ENCODE measurements around the gene WFDC5. TPM values are rescaled to one million over a fixed set of nuclear protein-coding genes. Genes with fewer than 3 reads are reported as not detected.
"Not testable (repeated sequence)": the region's sequence is repeated elsewhere in the genome, so short reads cannot be mapped to it uniquely, and the experiment has no call there.

WFDC5 gene
- total and polyA plus RNA-seq, 4 experiments from 2014 or later, result not detected

DNA sequence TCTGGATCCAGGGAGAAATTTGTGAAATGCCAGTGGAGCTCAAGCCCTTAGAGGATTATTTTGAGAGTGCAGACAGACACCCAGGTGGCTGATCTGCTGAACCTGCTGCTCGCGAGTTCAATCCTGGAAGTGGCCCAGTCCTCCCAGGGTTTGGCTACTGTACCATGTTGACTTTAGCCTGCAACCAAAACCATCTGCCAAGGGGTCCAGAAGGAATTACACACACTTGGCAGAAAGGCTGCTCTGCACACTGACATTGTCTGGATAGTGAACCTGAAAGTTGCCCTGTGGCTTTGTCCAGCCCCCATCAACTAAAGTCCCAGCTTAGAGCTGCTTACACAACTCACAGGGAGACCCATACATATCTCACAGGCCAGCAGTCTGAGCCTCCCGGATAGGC, 38.2 kb upstream of the WFDC5 start:
- peaks cover 27 to 34% of the 10 kb centered on the region in 2 donors for H3K27me3 Mint-ChIP-seq
- no peak for DNase-seq
- H3K27ac Mint-ChIP-seq, result no peak overlapping the region
- H3K4me1 Mint-ChIP-seq, result no peaks in the 10 kb centered on the region
- Histone ChIP-seq H3K27ac (ENCODE audit: low read depth, low read length) (no peak overlapping the region), H3K9me3 (ENCODE audit: control insufficient read depth in 1 of 2, low read length in 2 of 2) (no peaks in the 10 kb centered on the region), H3K27me3 (ENCODE audit: insufficient read depth, low read length) (peaks cover 7% of the 10 kb centered on the region), H3K4me3 (ENCODE audit: low read length in 2 of 2) (no peak overlapping the region), H3K36me3 (ENCODE audit: insufficient read depth, low read length) (no peaks in the 10 kb centered on the region), H3K4me1 (ENCODE audit: insufficient read depth, low read length) (no peaks in the 10 kb centered on the region)
- intact Hi-C loops (cut with micrococcal nuclease), result no loop called here
- H3K9me3 Mint-ChIP-seq, result peaks cover 0 to 19% (median 16%) of the 10 kb centered on the region in 8 donors
- peaks cover 0 to 4% of the 10 kb centered on the region in 2 donors for H3K36me3 Mint-ChIP-seq
- CTCF ChIA-PET (ENCODE audit: partially characterized antibody), result no interaction called here
- H3K4me3 Mint-ChIP-seq, result no peak overlapping the region
- POLR2A ChIA-PET (ENCODE audit: partially characterized antibody), result no interaction called here

DNA sequence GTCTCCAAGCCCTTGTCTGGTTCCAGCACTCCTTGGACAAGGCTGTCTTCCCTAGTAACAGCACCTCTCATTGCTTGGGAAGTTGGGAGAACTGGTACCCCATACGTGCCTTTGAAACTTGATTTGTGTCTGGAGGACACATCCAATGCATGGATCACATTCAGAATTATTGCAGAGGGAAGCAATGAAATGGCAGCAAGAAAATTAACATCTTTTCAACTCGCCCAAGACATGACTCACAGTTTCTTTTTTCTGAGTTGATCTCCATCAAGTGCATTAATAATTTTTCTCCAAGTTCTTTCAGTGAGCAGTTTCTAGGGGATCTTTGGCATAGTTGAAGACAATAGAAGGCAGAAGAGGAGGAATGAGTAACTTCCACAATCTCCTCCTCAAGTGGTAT, 37.4 kb upstream of the WFDC5 start:
- peaks cover 0 to 15% (median 12%) of the 10 kb centered on the region in 8 donors for H3K9me3 Mint-ChIP-seq
- no peak overlapping the region for H3K27ac Mint-ChIP-seq
- Histone ChIP-seq H3K4me3 (ENCODE audit: low read length in 2 of 2) (no peak overlapping the region), H3K9me3 (ENCODE audit: control insufficient read depth in 1 of 2, low read length in 2 of 2) (no peaks in the 10 kb centered on the region), H3K27me3 (ENCODE audit: insufficient read depth, low read length) (peaks cover 3% of the 10 kb centered on the region), H3K36me3 (ENCODE audit: insufficient read depth, low read length) (no peaks in the 10 kb centered on the region), H3K4me1 (ENCODE audit: insufficient read depth, low read length) (no peaks in the 10 kb centered on the region), H3K27ac (ENCODE audit: low read depth, low read length) (no peak overlapping the region)
- DNase-seq, result no peak
- no peaks in the 10 kb centered on the region for H3K4me1 Mint-ChIP-seq
- CTCF ChIA-PET (ENCODE audit: partially characterized antibody), result no interaction called here
- H3K4me3 Mint-ChIP-seq, result no peak overlapping the region
- peaks cover 0 to 4% of the 10 kb centered on the region in 2 donors for H3K36me3 Mint-ChIP-seq
- intact Hi-C loops (cut with micrococcal nuclease), result no loop called here
- POLR2A ChIA-PET (ENCODE audit: partially characterized antibody), result no interaction called here
- H3K27me3 Mint-ChIP-seq, result peaks cover 28 to 33% of the 10 kb centered on the region in 2 donors

GRCh38 chr20:45149062-45149461, 34.1 kb upstream of the WFDC5 start:
- Histone ChIP-seq H3K27ac (ENCODE audit: low read depth, low read length) (no peak overlapping the region), H3K4me3 (ENCODE audit: low read length in 2 of 2) (no peak overlapping the region), H3K9me3 (ENCODE audit: control insufficient read depth in 1 of 2, low read length in 2 of 2) (no peaks in the 10 kb centered on the region), H3K36me3 (ENCODE audit: insufficient read depth, low read length) (no peaks in the 10 kb centered on the region), H3K27me3 (ENCODE audit: insufficient read depth, low read length) (peaks cover 8% of the 10 kb centered on the region), H3K4me1 (ENCODE audit: insufficient read depth, low read length) (no peaks in the 10 kb centered on the region)
- intact Hi-C loops (cut with micrococcal nuclease), result no loop called here
- ChIA-PET POLR2A (ENCODE audit: partially characterized antibody) (no interaction called here), CTCF (ENCODE audit: partially characterized antibody) (no interaction called here)
- H3K27ac Mint-ChIP-seq, result no peak overlapping the region
- H3K27me3 Mint-ChIP-seq, result peaks cover 24 to 34% of the 10 kb centered on the region in 2 donors
- DNase-seq, result no peak
- no peaks in the 10 kb centered on the region for H3K9me3 Mint-ChIP-seq
- H3K4me1 Mint-ChIP-seq, result no peaks in the 10 kb centered on the region
- no peak overlapping the region for H3K4me3 Mint-ChIP-seq
- no peaks in the 10 kb centered on the region for H3K36me3 Mint-ChIP-seq

DNA sequence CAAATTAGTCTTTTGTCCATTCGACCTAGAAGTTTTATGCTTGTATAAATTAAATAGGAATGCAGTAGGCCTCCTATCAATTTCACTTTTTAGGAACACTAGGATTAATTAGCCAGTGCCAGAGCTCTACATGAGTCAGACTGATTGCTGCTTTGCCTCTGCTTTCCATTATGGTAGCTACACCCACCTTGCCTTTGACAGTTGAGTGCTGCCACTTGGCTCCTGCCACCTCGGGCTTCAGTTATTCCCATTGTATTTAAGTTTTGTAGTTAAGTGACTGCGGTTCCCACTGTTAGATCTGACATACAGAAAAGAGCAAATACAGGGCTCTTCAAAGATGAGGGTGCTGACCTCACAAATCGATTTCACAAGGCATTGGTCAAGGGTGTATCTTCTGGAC, 25.9 kb upstream of the WFDC5 start:
- H3K4me1 Mint-ChIP-seq, result no peaks in the 10 kb centered on the region
- CTCF ChIA-PET (ENCODE audit: partially characterized antibody), result no interaction called here
- no peaks in the 10 kb centered on the region for H3K9me3 Mint-ChIP-seq
- Histone ChIP-seq H3K36me3 (ENCODE audit: insufficient read depth, low read length) (no peaks in the 10 kb centered on the region), H3K27ac (ENCODE audit: low read depth, low read length) (no peak overlapping the region), H3K27me3 (ENCODE audit: insufficient read depth, low read length) (no peaks in the 10 kb centered on the region), H3K9me3 (ENCODE audit: control insufficient read depth in 1 of 2, low read length in 2 of 2) (no peaks in the 10 kb centered on the region), H3K4me3 (ENCODE audit: low read length in 2 of 2) (no peak overlapping the region), H3K4me1 (ENCODE audit: insufficient read depth, low read length) (peaks cover 6% of the 10 kb centered on the region)
- POLR2A ChIA-PET (ENCODE audit: partially characterized antibody), result no interaction called here
- H3K27me3 Mint-ChIP-seq, result peaks cover 6% of the 10 kb centered on the region in 2 donors
- intact Hi-C loops (cut with micrococcal nuclease), result no loop called here
- H3K27ac Mint-ChIP-seq, result no peak overlapping the region
- H3K36me3 Mint-ChIP-seq, result no peaks in the 10 kb centered on the region
- no peak overlapping the region for H3K4me3 Mint-ChIP-seq
- no peak for DNase-seq

DNA sequence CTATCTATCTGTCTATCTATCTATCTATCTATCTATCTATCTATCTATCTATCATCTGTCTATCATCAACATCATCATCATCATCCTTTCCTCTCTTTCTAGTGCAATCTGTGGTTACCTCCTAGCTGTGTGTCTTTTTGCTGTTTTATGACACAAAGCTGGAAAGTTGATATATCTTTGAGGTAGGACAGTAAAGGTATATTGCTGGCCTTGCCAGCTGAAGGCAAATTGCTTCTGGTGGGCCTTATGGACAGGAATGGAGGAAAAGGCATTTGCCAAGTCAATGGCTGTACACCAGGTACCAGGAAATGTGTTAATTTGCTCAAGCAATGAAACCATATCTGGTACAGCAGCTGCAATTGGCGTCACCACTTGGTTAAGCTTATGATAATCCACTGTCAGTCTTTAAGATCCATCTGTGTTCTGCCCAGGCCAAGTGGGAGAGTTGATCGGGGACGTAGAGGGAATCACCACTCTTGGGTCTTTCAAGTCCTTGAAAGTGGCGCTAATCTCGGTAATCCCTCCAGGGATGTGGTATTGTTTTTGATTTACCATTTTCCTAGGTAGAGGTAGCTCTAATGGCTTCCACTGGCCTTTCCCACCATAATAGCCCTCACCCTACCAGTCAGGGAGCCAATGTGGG, 24.9 kb upstream of the WFDC5 start:
- H3K27ac ChIP-seq (ENCODE audit: low read depth, low read length); H3K4me3 Mint-ChIP-seq; H3K36me3 ChIP-seq (ENCODE audit: insufficient read depth, low read length); H3K9me3 ChIP-seq (ENCODE audit: control insufficient read depth in 1 of 2, low read length in 2 of 2); intact Hi-C loops (cut with micrococcal nuclease); H3K4me1 Mint-ChIP-seq; H3K27me3 Mint-ChIP-seq; DNase-seq; H3K27ac Mint-ChIP-seq; H3K4me3 ChIP-seq (ENCODE audit: low read length in 2 of 2); H3K9me3 Mint-ChIP-seq; H3K27me3 ChIP-seq (ENCODE audit: insufficient read depth, low read length); POLR2A ChIA-PET (ENCODE audit: partially characterized antibody); CTCF ChIA-PET (ENCODE audit: partially characterized antibody); H3K4me1 ChIP-seq (ENCODE audit: insufficient read depth, low read length); H3K36me3 Mint-ChIP-seq: not testable (repeated sequence)

DNA sequence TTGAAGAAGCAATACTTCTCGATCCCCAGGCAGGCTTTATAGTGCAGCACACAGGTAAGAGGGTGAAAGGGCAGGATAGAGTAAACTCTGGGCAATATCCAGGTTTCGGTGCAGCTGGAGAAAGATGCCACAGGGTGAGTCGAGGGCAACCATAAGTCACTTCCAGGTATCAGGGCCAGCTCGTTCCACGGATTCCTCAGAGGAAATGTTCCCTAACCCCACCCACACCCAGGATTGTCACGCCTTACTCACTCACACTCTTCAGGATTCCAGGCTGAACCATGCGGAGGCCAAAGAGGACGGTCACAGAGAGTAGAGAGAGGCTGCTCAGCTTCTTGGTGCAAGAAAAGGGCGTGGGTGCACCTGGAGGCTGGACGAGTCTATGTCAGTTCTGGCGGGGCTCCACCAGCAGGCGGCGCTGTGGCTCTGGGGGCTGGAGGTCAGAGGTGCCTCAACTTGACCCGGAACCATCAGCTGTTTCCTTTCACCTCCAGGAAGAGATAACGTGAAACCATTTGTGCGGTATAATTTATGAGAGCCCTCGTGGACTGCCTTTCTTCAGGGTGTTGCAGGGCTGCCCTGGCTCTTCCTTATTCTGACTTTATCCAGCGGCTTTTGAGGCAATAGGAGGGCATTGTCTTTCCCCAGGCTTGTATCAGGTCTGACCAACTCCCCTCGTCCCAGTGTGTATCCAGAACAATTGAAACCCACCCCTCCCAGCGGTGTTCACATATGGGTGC, 23.8 kb upstream of the WFDC5 start:
- peak in 4 of 5 donors; percentile 5 to 26 (median 17) for DNase-seq
- Histone ChIP-seq H3K4me3 (ENCODE audit: low read length in 2 of 2) (no peak overlapping the region), H3K4me1 (ENCODE audit: insufficient read depth, low read length) (peaks cover 6% of the 10 kb centered on the region), H3K27me3 (ENCODE audit: insufficient read depth, low read length) (no peaks in the 10 kb centered on the region), H3K9me3 (ENCODE audit: control insufficient read depth in 1 of 2, low read length in 2 of 2) (no peaks in the 10 kb centered on the region), H3K36me3 (ENCODE audit: insufficient read depth, low read length) (no peaks in the 10 kb centered on the region), H3K27ac (ENCODE audit: low read depth, low read length) (no peak overlapping the region)
- intact Hi-C loops (cut with micrococcal nuclease), result no loop called here
- ChIA-PET CTCF (ENCODE audit: partially characterized antibody) (no interaction called here), POLR2A (ENCODE audit: partially characterized antibody) (no interaction called here)
- Mint-ChIP-seq H3K4me1 (no peaks in the 10 kb centered on the region), H3K4me3 (no peak overlapping the region), H3K27me3 (peaks cover 2 to 7% of the 10 kb centered on the region in 2 donors), H3K9me3 (peaks cover 0 to 5% (median 0%) of the 10 kb centered on the region in 8 donors), H3K27ac (no peak overlapping the region), H3K36me3 (no peaks in the 10 kb centered on the region)

GRCh38 chr20:45136911-45137310, 21.9 kb upstream of the WFDC5 start:
- intact Hi-C loops (cut with micrococcal nuclease), result no loop called here
- Histone ChIP-seq H3K4me3 (ENCODE audit: low read length in 2 of 2) (no peak overlapping the region), H3K27ac (ENCODE audit: low read depth, low read length) (no peak overlapping the region), H3K36me3 (ENCODE audit: insufficient read depth, low read length) (no peaks in the 10 kb centered on the region), H3K9me3 (ENCODE audit: control insufficient read depth in 1 of 2, low read length in 2 of 2) (no peaks in the 10 kb centered on the region), H3K27me3 (ENCODE audit: insufficient read depth, low read length) (no peaks in the 10 kb centered on the region), H3K4me1 (ENCODE audit: insufficient read depth, low read length) (peaks cover 6% of the 10 kb centered on the region)
- no peak overlapping the region for H3K4me3 Mint-ChIP-seq
- ChIA-PET CTCF (ENCODE audit: partially characterized antibody) (no interaction called here), POLR2A (ENCODE audit: partially characterized antibody) (no interaction called here)
- H3K4me1 Mint-ChIP-seq, result no peaks in the 10 kb centered on the region
- no peaks in the 10 kb centered on the region for H3K36me3 Mint-ChIP-seq
- H3K27me3 Mint-ChIP-seq, result peaks cover 11% of the 10 kb centered on the region in 2 donors
- H3K27ac Mint-ChIP-seq, result no peak overlapping the region
- no peak for DNase-seq
- H3K9me3 Mint-ChIP-seq, result peaks cover 0 to 5% (median 0%) of the 10 kb centered on the region in 8 donors

Data from CD4-positive, alpha-beta memory T cell (primary cell).